DMS153 (cell line): ENCODE data around the gene AP3D1.
A peak's percentile ranks its signal among the peaks of the same experiment; 100 is the strongest.

Experiments
- DNase-seq: peaks from one replicate; lab custom pipeline; 2025; lab: John Stamatoyannopoulos, UW

AP3D1 gene

GRCh38 chr19:2061495-2062388 is 89.6 kb downstream of the AP3D1 start:
- DNase-seq: peak; percentile 92

DNA sequence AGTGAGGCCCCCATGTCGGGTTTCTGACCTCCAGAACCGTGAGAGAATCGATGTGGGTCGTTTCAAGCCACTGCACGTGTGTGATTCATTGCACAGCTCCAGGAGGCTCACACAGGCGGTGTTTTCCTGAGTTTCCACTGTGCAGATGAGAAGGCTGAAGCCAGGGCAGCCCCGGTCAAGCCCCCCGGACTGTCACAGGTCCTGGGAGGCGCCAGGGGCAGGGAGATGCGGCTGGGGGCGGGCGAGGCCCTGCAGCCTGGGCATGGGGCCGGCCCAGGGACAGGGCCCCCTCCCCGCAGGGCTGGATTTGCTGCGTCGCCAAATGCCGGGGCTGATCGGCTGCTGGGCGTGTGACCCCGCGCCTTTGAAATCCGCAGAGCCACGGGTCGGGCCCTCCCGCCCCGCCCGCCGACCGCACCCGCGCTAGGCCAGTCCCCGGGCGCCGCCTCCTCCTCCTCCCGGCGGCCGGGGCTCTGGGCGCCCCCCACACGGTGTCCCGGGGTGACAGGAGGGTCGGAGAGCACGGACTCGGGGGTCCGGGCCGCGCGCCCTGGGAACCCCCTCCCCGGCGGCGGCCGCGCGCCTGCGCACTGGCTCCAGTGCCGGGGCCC is 90.4 kb downstream of the AP3D1 start:
- no peak for DNase-seq

- DNase-seq: no peak
These were observed 91.8 kb downstream of the AP3D1 start for GRCh38 chr19:2059422-2060201.

- no peak for DNase-seq
These were observed 92.6 kb downstream of the AP3D1 start for GRCh38 chr19:2058570-2059421.

GRCh38 chr19:2057484-2058469 is 93.6 kb downstream of the AP3D1 start:
- DNase-seq: no peak

- DNase-seq: no peak
These were observed 94.6 kb downstream of the AP3D1 start for GRCh38 chr19:2056837-2057192.

- peak; percentile 35 for DNase-seq
These were observed 95.2 kb downstream of the AP3D1 start for GRCh38 chr19:2055931-2056836.

DNA sequence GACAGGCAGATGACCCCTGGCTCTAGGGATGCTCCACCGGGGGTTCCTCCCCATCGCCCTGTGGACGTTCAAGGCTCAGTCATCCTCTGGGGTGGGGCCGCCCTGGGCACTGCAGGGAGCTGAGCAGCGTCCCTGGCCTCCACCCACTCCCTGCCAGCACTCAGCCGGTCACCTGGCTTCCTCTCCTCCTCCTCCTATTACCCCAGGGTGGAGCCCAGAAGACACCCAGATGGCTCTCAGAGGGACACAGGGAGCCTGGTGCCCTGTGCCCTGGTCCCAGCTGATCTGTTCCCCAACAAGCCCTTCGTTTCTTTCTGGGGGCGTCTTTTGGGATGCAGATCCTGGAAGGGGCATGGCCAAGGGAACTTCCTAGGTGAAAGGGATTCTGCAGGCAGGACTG is 96.6 kb downstream of the AP3D1 start:
- DNase-seq: no peak

DNA sequence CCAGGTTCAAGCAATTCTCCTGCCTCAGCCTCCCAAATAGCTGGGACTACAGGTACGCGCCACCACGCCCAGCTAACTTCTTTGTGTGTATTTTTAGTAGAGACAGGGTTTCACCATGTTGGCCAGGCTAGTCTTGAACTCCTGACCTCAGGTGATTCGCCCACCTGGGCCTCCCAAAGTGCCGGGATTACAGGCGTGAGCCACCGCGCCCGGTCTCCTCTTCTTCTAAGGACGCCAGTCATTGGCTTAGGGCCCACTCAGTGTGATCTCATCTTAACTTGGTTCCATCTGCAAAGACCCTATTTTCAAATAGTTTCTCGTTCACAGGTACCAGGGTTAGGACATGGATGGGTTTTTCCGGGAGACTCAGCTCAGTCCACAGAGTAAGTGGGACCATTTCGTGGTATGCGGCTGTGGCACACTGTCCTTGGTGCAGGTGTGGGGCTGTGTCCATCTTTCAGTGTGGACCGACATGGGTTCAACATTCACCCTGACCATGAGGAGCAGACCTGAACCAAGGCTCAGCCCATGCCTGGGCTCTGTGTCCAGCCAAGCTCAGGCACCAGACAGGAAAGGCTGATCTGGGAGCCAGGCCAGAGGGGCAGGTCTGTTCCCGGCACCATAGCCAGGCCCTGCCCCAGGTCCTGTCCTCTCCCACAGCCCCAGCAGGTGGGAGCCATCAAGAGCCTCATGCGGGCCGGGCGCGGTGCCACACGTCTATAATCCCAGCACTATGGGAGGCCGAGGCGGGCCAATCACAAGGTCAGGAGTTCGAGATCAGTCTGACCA is 97.6 kb downstream of the AP3D1 start:
- DNase-seq: no peak

- DNase-seq: peak; percentile 46
These were observed 99.3 kb downstream of the AP3D1 start for GRCh38 chr19:2051773-2052704.

DNA sequence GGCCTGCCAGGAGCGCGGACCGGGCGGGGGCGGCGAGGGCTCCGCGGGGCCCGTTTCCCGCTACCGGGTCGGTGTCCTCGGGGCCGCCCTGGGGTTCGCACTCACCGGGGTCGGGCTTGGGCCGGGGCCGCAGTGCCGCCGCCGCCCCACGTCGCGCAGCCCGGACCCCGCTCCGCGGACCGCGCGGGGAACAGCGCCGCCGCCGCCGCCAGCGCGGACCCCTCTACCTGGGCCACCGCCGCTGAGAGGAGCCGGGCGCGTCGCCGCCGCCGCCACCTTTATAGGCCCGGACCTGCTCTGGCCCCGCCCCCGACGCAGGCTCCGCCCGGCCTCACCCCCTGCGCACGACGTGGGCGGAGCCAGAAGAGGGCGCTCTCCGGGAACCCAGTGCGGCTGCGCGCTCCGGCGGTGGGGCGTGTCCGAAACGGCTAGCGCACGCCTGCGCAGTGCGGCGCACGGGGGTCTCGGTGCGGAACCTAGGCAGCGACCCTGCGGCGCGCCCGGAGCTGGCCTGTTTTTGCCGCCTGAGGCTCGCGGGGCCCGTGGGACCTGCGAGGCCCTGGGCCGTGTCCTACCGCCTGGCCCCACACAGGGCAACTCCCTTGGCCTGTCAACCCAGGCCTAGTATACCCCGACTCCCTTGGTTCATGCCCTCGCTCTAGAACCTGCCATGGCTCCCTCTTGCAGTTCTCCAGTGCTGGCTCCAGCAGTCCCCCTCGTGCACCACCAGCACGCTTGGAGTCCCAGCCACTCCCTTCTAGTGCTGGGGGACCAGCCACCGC is 100.2 kb downstream of the AP3D1 start, which contains the start of gene MKNK2:
Gene MKNK2 (minus strand): TSS at position 254 of the 782 bp plus-strand sequence. CDS start 393 bp downstream, outside the sequence.
- DNase-seq: no peak
